Uterus (tissue), 4 donors: ENCODE data around the gene FFAR3. TPM values are rescaled to one million over a fixed set of nuclear protein-coding genes. Genes with fewer than 3 reads are reported as not detected.

Experiments
- DNase-seq, 2 donors: peaks; one replicate each; pipeline ENCODE4 v3.0.0-alpha.2; 2019 to 2020
- H3K27ac ChIP-seq, 2 donors: fragments of 200-600 bp; sonication (generic); 1 replicate in 1 of 2; 2 replicates in 1 of 2; pipeline ENCODE4 v1.5.1; 2016 to 2018
- H3K27me3 ChIP-seq, 2 donors: fragments of 200-600 bp; sonication (generic); one replicate each; pipeline ENCODE4 v1.5.1; 2018 to 2019; ENCODE audit warnings: control low read depth in 1 of 2
- H3K36me3 ChIP-seq, 2 donors: fragments of 200-600 bp; sonication (generic); one replicate each; pipeline ENCODE4 v1.5.1; 2019; ENCODE audit warnings: control low read depth in 1 of 2
- H3K4me1 ChIP-seq, 2 donors: fragments of 200-600 bp; sonication (generic); one replicate each; pipeline ENCODE4 v1.5.1; 2018 to 2019; ENCODE audit warnings: control low read depth in 1 of 2
- H3K4me3 ChIP-seq, 2 donors: fragments of 200-600 bp; sonication (generic); 1 replicate in 1 of 2; 2 replicates in 1 of 2; pipeline ENCODE4 v1.5.1; 2018 to 2019; ENCODE audit warnings: mild to moderate bottlenecking in 1 of 2
- H3K9me3 ChIP-seq, 2 donors: fragments of 200-600 bp; sonication (generic); one replicate each; pipeline ENCODE4 v1.5.1; 2019; ENCODE audit warnings: control low read depth in 1 of 2
- CTCF ChIP-seq, 4 experiments: fragments of 200-600 bp in 2 of 4; fragments of 450-650 bp in 2 of 4; sonication (generic) in 2 of 4; IDR thresholded peaks; one replicate each; pipeline ENCODE4 v1.5.1; 2016 to 2019; ENCODE audit warnings: antibody characterized with exemption in 4 of 4, mild to moderate bottlenecking in 2 of 4, moderate library complexity in 1 of 4
- POLR2A ChIP-seq, 2 donors: fragments of 450-650 bp; IDR thresholded peaks; one replicate each; pipeline ENCODE4 v1.6.1; 2016; ENCODE audit warnings: antibody characterized with exemption in 2 of 2, mild to moderate bottlenecking in 1 of 2, moderate library complexity in 1 of 2
- intact Hi-C: fragments of 100-400 bp; cut with DNase I; formaldehyde crosslinking; loops from one replicate; pipeline ENCODE4 v1.15.1; 2023; ENCODE audit warnings: low total_unique reads
- total RNA-seq, 4 donors: library from RNA; depleted of rRNA in 3 of 4; stranded (reverse); fragments of >200 nt in 3 of 4; gene quantifications; one replicate each; pipeline versions ENCODE4 v1.1.0 to v1.2.4, GENCODE V29; 2014 to 2023
- donor health status: DM: yes; HTN: yes; CAD: no.

Gene FFAR3
- total RNA-seq, 4 donors from 2014 or later: not detected

GRCh38 chr19:35310811-35311465, 47.3 kb upstream of the FFAR3 start:
- Histone ChIP-seq H3K27me3 (no peaks in the 10 kb centered on the region), H3K4me3 (peak overlapping the region in 1 of 2 donors; percentile 34), H3K9me3 (no peaks in the 10 kb centered on the region), H3K36me3 (no peaks in the 10 kb centered on the region), H3K27ac (no peak overlapping the region), H3K4me1 (no peaks in the 10 kb centered on the region)
- TF ChIP-seq CTCF (IDR thresholded peaks at IDR 0.05) (no peak), POLR2A (IDR thresholded peaks at IDR 0.05) (no peak)
- intact Hi-C loops: no loop called here
- DNase-seq: no peak

- Histone ChIP-seq H3K4me3 (peak overlapping the region in 1 of 2 donors; percentile 18), H3K4me1 (no peaks in the 10 kb centered on the region), H3K27ac (no peak overlapping the region), H3K9me3 (no peaks in the 10 kb centered on the region), H3K27me3 (no peaks in the 10 kb centered on the region), H3K36me3 (no peaks in the 10 kb centered on the region)
- TF ChIP-seq CTCF (IDR thresholded peaks at IDR 0.05) (no peak), POLR2A (IDR thresholded peaks at IDR 0.05) (no peak)
- intact Hi-C loops: no loop called here
- no peak for DNase-seq
These were observed 46.2 kb upstream of the FFAR3 start for GRCh38 chr19:35311901-35312665.

- no peaks in the 10 kb centered on the region for H3K27me3 ChIP-seq
- H3K27ac ChIP-seq: no peak overlapping the region
- no peaks in the 10 kb centered on the region for H3K4me1 ChIP-seq
- no peak overlapping the region for H3K4me3 ChIP-seq
- DNase-seq: no peak
- intact Hi-C loops: no loop called here
- no peaks in the 10 kb centered on the region for H3K36me3 ChIP-seq
- H3K9me3 ChIP-seq: no peaks in the 10 kb centered on the region
- no peak for TF ChIP-seq CTCF (IDR thresholded peaks at IDR 0.05)
- no peak for TF ChIP-seq POLR2A (IDR thresholded peaks at IDR 0.05)
These were observed 44.7 kb upstream of the FFAR3 start for GRCh38 chr19:35313587-35313986.

- Histone ChIP-seq H3K9me3 (no peaks in the 10 kb centered on the region), H3K27me3 (no peaks in the 10 kb centered on the region), H3K4me1 (no peaks in the 10 kb centered on the region), H3K36me3 (no peaks in the 10 kb centered on the region), H3K4me3 (no peak overlapping the region), H3K27ac (no peak overlapping the region)
- intact Hi-C loops: no loop called here
- TF ChIP-seq POLR2A (IDR thresholded peaks at IDR 0.05) (no peak), CTCF (IDR thresholded peaks at IDR 0.05) (no peak)
- DNase-seq: no peak
These were observed 44.2 kb upstream of the FFAR3 start for GRCh38 chr19:35314031-35314430.

GRCh38 chr19:35314858-35315470, 43.3 kb upstream of the FFAR3 start:
- Histone ChIP-seq H3K4me3 (no peak overlapping the region), H3K36me3 (no peaks in the 10 kb centered on the region), H3K27ac (no peak overlapping the region), H3K4me1 (no peaks in the 10 kb centered on the region), H3K27me3 (no peaks in the 10 kb centered on the region), H3K9me3 (no peaks in the 10 kb centered on the region)
- intact Hi-C loops: no loop called here
- TF ChIP-seq POLR2A (IDR thresholded peaks at IDR 0.05) (no peak), CTCF (IDR thresholded peaks at IDR 0.05) (no peak)
- no peak for DNase-seq
